ENCODE results near the gene ARL17B. TPM values are rescaled to one million over a fixed set of nuclear protein-coding genes. Genes with fewer than 3 reads are reported as not detected.

ARL17B gene
- 4.8 to 7.1 TPM (median 6.2 TPM) in 5 replicates for total RNA-seq (2022; extraction: Qiagen RNA extraction)

GRCh38 chr17:46361755-46362154, at the start of gene ARL17B:
Gene ARL17B, minus strand, starts transcription at chr17:46361766. Its CDS starts 3,369 bp downstream, at chr17:46358397.

GRCh38 chr17:46294831-46295230, 66.7 kb downstream of the ARL17B start, which contains the start of gene LRRC37A:
Gene LRRC37A, plus strand, starts transcription at chr17:46295131. Its CDS starts 3 bp downstream, at chr17:46295134.

Other genes with a start within 250 kb of the ARL17B start
- gene KANSL1, start 168.3 kb downstream of the ARL17B start, total RNA-seq (2022; extraction: Qiagen RNA extraction): 22.8 to 24.9 TPM (median 23.0 TPM) in 5 replicates
- 0.79 to 1.1 TPM (median 0.91 TPM) in 5 replicates for gene LRRC37A, start 66.6 kb downstream of the ARL17B start, total RNA-seq (2022; extraction: Qiagen RNA extraction)
- gene LRRC37A2, start 150.7 kb upstream of the ARL17B start, total RNA-seq (2022; extraction: Qiagen RNA extraction): 3.1 to 4.2 TPM (median 4.1 TPM) in 5 replicates
- gene ARL17A, start 217.9 kb upstream of the ARL17B start, total RNA-seq (2022; extraction: Qiagen RNA extraction): 2.6 to 4.7 TPM (median 3.9 TPM) in 5 replicates
- gene NSF, start 228.9 kb upstream of the ARL17B start, total RNA-seq (2022; extraction: Qiagen RNA extraction): 18.4 to 21.1 TPM (median 19.7 TPM) in 5 replicates